CD4-positive, alpha-beta T cell treated with Interleukin-17A for 1 hour (primary cell): ENCODE results near the gene RHOBTB3.

Experiments used
- DNase-seq: peaks from one replicate; pipeline ENCODE4 v3.0.0-alpha.2; 2020

RHOBTB3 gene

GRCh38 chr5:95770830-95771708 lies 39.9 kb downstream of the RHOBTB3 start:
- no peak for DNase-seq

- DNase-seq: no peak
Measured at GRCh38 chr5:95771892-95772291, 40.8 kb downstream of the RHOBTB3 start.

- no peak for DNase-seq
Measured at GRCh38 chr5:95773335-95774059, 42.4 kb downstream of the RHOBTB3 start.

DNA sequence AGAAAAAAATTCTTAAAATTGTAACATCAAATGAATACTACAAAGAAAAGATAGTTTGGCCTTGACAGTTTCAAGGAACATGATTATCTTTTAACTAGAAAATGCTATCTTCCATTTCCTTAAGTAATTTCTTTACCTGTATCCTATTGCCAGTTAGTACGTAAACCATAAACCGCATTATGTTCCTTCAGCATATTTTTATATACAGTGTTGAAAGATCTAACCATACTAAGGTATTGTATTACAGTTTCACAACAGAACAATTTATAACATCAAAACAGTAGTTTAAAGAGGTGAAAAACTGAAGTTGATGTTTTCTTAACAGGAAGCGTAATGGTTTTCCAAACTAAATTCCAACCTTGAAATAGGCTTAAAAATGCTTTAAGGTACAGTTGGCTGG lies 46.3 kb downstream of the RHOBTB3 start:
- no peak for DNase-seq

GRCh38 chr5:95778713-95779436 lies 47.7 kb downstream of the RHOBTB3 start:
- no peak for DNase-seq

DNA sequence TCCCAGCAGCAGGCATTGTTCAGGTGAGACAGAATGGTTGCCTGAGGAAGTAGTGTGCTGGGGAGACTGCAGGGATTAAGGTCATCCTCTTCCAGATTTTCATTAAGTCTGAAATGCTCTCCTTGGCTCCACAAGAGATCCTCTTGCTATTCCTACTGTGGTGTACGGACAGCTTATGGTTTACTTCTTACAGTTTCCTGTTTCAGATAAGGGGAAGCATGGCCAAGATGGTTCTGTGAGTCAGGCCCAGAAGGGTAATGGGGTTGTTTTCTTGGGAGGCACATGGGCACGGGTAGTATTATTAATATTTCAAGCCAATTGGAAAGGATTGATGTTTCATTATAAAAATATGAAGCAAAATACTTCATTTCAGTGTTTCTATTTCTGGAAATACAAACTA lies 48.5 kb downstream of the RHOBTB3 start:
- DNase-seq: no peak

DNA sequence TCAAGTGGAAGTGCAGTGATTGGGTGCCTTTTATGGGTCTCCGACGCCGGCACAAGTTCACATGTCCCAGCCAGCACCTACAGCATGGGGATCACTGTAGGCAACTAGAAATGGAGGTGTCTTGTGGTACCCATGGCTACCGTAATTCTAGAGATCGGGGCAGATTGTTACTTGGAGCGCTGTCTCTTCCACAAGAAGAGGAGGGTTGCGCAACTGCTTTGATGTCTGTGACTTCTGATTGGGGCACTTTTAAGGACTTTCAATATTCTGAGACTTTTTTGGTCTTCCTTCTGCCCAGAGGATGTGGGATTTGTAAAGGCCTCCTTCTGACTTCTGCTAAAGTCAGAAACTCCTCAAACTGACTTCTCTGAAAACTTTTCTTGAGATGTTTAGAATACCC lies 49.5 kb downstream of the RHOBTB3 start:
- no peak for DNase-seq

- peak; percentile 80 for DNase-seq
Measured at GRCh38 chr5:95781101-95781583, 50.0 kb downstream of the RHOBTB3 start.

DNA sequence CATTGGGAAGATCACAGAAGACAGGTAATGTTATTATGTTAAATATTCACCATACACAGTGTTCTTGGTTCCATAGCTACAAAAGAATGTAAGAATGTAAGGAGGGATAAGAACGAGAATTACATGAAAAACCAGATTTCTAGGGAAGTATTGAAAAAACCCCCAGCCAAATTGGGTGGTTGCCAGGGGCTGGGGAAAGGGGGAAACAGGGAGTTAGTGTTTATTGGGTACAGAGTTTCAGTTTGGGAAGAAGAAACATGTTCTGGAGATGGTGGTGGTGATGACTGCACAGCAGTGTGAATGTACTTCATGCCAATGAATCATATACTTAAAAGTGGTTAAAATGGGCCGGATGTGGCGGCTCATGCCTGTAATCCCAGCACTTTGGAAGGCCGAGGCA lies 51.0 kb downstream of the RHOBTB3 start:
- no peak for DNase-seq

DNA sequence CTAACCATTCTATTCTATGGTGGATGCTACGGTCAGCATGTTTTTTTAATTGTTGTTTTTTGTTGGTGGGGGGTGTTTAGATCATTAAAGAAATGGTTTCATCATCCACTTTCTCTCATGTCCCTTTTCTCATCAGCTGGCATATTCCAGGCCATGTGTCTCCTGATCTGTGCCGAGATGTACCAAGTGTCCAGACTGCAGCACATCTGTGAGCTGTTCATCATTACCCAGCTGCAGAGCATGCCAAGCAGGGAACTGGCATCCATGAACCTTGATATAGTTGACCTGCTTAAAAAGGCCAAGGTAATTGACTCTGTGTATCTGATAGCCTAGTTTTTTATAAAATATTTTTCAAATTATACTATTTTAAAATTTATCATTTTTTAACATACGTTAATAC lies 52.5 kb downstream of the RHOBTB3 start:
- no peak for DNase-seq

DNA sequence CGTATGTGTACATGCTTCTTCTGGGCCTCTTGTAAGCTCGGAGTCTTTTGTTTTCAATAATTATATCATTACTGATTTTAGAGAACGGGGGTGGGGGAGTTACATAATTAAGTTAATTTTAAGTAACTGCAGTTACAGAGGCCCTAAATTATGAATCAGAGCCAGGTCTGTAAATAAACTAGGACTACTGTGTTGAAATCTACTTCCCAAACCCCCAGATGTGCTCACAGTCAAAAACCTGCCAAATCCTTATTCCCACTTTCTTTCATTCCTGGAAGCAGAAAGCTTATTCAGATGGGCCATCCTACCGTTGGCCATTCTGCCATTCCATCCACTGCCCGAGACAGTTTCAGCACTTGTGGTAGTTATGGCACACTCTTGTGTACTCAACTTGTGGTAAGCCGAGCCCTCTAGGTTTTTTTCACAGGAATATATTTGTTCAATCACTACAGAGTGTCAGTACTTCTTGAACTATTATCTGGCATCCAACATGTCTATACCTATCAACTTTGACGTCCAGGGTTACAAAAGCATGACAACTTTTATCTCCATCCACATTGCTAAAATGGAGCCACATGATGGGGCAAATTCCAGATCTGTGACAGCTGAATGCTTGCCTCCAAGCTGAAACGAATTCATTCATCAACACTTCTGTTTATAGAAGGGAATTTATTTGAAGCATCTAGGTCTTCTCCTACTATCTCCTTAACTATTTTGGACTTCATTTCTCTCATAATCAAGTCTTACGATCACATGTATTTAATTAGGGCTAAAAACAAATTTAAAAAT lies 53.6 kb downstream of the RHOBTB3 start:
- no peak for DNase-seq

DNA sequence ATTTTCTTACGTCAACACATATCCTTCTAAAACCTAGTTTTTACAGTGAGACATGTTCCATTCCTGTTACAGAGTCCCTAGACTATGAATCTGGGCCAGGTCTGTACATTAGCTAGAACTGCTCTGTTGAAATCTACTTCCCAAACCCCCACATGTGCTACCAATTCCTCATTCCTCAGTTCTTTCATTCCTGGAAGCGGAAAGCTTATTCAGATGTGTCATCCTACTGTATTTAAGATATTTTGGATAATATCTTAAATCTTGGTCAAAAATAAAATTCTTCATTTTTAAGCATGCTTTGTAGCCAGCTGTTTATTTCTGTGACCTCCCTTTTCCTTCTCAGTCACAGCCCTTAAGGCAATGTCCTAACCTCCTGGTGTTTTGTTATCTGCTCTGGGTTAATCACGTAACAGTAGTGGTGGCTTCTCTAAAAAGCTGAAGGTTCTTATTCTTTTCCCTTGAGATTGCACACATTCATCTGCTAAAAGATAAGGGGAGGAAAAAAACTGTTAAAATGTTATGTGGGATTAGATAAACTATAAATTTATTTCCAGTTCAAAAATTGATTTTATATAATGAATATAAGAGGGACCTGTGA lies 55.8 kb downstream of the RHOBTB3 start:
- DNase-seq: no peak

GRCh38 chr5:95788493-95788892 lies 57.4 kb downstream of the RHOBTB3 start:
- DNase-seq: no peak

DNA sequence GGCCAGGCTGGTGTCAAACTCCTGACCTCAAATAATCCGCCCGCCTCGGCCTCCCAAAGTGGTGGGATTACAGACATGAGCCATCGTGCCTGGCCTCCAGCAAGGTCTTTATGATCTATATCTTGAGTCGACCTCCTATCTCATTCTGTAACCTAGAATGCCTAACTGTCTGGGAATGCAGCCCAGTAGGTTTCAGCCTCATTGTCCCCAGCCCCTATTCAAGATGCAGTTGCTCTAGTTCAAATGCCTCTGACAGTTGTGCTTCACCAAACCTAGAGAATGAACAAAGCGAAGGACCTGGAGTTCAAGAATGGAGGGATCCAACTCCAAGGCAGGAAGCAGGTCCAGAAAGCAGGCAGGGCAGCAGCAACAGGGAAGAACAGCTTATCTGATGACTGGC lies 60.6 kb downstream of the RHOBTB3 start:
- no peak for DNase-seq

DNA sequence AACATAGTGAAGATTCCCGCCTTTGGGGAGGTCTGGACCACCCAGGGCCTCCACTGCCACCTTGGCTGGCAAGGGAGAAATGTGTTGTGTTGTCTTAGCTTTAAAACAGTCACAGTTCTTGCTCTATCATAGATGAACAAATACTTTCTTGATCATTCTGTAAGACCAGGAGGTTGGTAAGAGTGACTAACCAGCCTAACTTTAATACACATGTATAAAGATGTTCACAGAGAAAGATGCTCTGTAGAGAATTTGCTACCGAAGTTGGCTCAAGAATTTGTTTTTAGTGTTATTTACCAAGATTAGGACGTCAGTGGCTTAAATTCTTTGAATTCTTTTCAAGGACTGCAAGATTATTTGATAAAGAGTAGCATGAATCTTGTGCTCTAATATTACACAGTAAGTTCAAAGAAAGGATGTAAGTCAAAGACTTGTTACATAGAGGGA lies 63.0 kb downstream of the RHOBTB3 start:
- no peak for DNase-seq

GRCh38 chr5:95797301-95797700 lies 66.2 kb downstream of the RHOBTB3 start:
- no peak for DNase-seq

DNA sequence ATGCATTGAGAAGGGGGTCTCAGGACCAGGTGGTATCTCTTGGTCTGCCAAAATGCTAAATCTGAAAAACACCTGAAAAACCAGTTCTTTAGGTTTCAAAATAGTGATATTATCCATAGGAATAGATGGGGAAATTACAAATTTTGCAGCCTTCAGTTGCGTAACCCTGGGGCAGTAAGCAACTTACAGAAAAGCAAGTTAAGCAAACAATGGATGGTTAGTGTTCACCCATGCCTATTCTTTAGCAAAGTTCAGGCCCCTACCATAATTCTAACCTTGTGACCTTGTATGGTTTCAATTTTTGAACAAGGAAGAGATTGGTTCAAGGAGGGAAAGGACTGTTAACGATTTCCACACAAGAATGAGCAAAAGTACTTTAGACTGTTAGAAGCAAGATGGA lies 66.9 kb downstream of the RHOBTB3 start:
- no peak for DNase-seq

DNA sequence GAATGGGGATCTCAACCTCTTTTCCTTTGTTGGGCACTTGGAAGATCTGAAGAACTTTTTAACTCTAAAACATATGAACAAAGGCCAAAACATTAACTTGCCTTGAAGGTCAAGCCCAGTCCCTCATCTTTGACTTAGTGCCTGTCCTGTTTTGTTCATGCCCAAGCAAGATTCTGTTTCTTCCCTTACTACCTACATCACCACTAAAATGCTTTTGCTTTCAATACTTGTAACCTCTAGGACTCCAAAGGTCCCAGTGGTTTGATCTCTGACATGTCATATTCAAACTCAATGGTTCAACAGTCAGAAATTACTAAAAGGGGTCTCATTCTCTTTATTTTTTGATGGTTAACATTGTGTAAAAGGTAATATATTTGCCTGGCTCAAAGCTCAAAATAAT lies 67.4 kb downstream of the RHOBTB3 start:
- no peak for DNase-seq

GRCh38 chr5:95799191-95799835 lies 68.2 kb downstream of the RHOBTB3 start:
- DNase-seq: no peak

DNA sequence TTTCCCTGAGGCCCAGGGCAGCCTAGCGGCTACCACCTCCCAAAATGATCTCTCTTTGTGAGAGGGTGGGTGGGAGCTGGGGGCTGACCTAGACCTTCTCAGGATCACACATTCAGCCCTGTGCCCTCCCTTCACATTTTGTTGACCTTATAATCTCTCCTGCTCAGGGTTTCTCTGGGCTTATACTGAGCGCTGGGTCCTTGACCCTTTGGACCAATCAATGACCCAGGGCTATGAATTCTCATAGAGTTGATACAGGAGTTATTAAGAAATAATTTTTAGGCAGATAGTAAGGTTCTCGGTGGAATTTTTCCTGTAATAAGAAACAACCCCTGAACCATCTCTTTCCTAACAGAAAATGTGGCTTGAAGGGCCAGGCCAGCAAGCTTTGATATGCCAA lies 69.4 kb downstream of the RHOBTB3 start:
- DNase-seq: no peak

DNA sequence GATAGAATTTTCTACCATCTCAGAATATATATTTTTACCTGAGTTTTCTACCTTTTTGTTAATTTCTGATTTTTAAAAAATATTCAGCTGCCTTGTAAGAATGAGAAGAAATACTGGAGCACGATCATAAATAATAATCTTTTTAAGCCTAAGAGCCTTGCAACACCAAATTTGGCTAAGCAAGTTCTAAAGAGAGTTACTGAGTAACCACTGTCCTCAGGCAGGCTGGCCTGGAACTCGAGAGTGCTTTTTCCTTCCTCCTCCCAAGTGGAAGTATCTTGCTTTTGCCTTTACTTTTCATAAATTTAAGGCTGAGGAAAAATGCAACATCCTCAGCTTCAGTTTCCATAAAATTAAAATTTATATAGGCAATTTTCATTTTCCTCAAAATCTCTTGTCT lies 70.4 kb downstream of the RHOBTB3 start:
- no peak for DNase-seq

- DNase-seq: no peak
Measured at GRCh38 chr5:95801961-95802360, 70.8 kb downstream of the RHOBTB3 start.
